GM12865 (cell line): ENCODE results near the gene FADS2.

Experiments
- DNase-seq: peaks from one replicate; pipeline ENCODE4 v3.0.0; 2010; ENCODE audit warnings: low read depth
- H3K4me3 ChIP-seq: 2 replicates; pipeline ENCODE4 v1.5.1; 2011; ENCODE audit warnings: mild to moderate bottlenecking, low read depth, low read length, control low read depth
- CTCF ChIP-seq: IDR thresholded peaks from 2 replicates; pipeline ENCODE4 v1.5.1; 2011; ENCODE audit warnings: low read length, control low read depth, low read depth, inconsistent platforms; ENCODE audit not compliant: insufficient read depth; ENCODE audit errors: missing control alignments

FADS2 gene

DNA sequence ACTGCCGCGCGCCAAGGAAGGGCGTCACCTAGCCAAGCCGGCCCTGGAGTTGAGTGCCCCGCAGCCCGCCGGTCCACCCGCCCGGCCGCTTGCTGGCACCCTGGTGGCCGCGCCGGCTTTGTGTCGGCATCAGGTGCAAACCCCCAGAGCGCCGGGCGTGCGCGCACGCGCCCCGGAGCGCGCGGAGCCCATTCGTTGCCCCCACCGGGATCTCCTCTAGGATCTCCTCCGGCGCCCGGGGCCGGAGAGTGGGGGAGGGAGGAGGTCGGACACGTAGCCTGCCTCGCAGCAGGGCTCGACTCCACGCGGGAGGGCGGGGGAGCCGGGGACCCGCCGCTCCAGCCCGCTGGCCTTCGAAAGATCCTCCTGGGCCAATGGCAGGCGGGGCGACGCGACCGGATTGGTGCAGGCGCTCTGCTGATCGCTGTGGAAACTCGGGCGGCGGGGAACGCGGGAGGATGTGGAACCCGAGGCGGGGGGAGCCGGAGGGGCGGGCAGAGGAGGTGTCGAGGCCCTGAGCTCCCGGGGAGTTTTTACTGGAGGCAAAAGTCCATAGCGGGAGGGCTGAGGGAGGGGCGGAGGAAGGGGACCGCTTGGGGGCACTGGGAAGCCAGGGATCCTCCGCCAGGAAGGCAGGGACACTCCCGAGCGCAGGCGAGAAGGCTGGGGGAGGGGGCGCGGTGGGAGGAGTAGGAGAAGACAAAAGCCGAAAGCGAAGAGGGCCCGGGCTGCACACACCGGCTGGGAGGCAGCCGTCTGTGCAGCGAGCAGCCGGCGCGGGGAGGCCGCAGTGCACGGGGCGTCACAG lies at the start of gene FADS2:
TSS of gene FADS2 (plus strand) at position 730 of the 808 bp plus-strand sequence. CDS start 91 bp downstream, outside the sequence.
- H3K4me3 ChIP-seq: peak within 1 kb of the TSS; percentile 72
- DNase-seq: peak; percentile 97
- peak; percentile 28 for TF ChIP-seq CTCF

DNA sequence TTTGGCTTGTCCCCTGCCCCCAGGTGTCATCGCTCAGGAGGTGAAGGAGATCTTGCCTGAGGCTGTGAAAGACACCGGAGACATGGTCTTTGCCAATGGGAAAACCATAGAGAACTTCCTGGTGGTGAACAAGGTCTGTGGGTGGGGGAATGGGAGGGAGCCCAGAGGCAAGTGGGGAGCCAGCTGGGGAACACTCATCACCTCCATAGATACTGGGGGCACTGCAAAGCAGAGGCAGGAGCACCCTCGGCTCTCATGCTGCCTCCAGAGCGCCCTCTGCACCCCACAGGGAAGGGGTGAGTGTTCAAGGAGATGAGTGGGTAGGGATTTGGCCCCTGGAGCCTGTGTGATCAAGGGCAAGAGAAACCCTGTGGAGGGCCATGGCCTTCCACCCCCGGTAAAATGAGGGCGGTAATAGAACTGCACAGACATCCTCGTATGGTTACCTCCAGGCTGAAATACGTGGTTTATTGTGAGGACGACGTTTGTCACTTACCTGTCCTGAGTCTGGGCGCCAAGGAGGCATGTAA lies 49.7 kb upstream of the FADS2 start:
- TF ChIP-seq CTCF: no peak
- no peak for DNase-seq

DNA sequence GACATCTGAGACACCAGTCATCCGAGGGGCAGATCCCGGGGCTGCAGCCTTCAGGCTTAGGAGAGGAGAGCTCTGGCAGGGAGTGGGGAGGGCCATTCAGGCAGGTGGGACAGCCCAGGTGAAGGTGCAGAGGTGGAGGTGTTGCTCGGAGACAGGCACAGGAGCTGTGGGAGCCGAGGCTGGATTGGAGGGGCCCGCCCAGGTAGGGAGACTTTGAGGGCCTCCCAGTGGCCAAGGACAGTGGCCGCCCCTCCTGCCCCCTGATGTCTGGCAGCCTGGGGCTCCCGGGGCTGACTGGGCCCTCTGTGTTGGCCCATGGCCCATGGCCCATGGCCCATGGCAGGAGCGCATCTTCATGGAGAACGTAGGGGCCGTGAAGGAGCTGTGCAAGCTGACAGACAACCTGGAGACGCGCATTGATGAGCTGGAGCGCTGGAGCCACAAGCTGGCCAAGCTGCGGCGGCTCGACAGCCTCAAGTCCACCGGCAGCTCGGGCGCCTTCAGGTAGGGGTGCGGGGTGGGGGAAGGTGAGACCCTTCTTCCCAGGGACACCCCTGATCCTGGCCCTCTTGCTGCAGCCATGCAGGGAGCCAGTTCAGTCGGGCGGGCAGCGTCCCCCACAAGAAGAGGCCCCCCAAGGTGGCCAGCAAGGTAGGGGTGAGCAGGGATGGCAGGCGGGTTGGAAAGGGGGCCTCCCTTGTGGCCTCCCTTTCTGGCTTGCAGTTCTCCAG lies 49.0 kb upstream of the FADS2 start:
- no peak for DNase-seq
- H3K4me3 ChIP-seq: no peak overlapping the region
- TF ChIP-seq CTCF: no peak

More for the DNA sequence above, 49.7 kb upstream of the FADS2 start:
- no peak overlapping the region for H3K4me3 ChIP-seq

DNA sequence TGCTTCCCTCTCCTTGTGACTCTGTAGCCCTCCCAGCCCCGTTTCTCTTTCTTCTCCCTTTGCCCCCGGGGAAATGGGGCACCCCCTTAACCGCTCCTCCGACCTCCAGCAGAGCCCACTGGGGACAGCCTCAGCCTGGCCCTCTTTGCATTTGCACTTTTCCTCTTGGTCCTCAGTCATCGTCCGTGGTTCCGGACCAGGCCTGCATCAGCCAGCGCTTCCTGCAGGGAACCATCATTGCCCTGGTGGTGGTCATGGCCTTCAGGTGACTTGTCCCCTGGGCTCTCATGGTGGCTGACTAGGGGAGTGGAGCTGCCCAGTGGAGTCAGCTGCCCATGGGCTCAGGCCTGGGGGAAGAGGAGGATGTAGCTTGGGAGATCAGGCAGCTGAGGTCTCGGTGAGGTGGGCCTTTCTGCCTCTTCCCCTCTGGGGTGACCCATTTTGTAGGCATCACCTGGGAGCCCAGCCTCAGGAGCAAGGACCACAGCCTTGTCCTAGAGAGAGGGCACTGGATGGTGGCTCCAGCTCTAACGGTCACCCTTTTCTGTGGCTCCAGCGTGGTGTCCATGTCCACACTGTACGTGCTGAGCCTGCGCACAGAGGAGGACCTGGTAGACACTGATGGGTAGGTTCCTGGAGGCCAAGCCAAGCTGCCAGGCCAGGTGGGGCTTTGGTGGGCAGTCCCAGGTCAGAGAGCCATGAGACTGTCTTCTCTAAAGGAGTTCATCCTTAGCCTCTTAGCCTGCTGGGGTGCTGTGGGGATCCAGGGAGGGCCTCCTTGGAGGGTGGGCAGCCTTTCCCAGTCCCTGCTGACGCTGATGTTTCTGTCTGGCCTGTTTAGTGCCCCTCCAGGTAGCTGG lies 48.2 kb upstream of the FADS2 start:
- no peak for TF ChIP-seq CTCF
- DNase-seq: no peak
- no peak overlapping the region for H3K4me3 ChIP-seq

- no peak overlapping the region for H3K4me3 ChIP-seq
- TF ChIP-seq CTCF: no peak
- DNase-seq: no peak
Measured at GRCh38 chr11:61780581-61781162, 47.4 kb upstream of the FADS2 start.

- no peak overlapping the region for H3K4me3 ChIP-seq
- no peak for TF ChIP-seq CTCF
- DNase-seq: no peak
Measured at GRCh38 chr11:61781585-61781984, 46.5 kb upstream of the FADS2 start.
